Diencephalon (tissue), 1 donor: ENCODE measurements around the gene SPNS3. TPM values are rescaled to one million over a fixed set of nuclear protein-coding genes. Genes with fewer than 3 reads are reported as not detected.

ENCODE experiments used
- total RNA-seq: library from RNA; depleted of rRNA; stranded (reverse); fragments of >200 nt; gene quantifications from one replicate; pipeline ENCODE4 v1.2.3, GENCODE V29; 2014

Gene SPNS3, protein sequence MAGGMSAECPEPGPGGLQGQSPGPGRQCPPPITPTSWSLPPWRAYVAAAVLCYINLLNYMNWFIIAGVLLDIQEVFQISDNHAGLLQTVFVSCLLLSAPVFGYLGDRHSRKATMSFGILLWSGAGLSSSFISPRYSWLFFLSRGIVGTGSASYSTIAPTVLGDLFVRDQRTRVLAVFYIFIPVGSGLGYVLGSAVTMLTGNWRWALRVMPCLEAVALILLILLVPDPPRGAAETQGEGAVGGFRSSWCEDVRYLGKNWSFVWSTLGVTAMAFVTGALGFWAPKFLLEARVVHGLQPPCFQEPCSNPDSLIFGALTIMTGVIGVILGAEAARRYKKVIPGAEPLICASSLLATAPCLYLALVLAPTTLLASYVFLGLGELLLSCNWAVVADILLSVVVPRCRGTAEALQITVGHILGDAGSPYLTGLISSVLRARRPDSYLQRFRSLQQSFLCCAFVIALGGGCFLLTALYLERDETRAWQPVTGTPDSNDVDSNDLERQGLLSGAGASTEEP
- 1.4 TPM for total RNA-seq

GRCh38 chr17:4433515-4434031, at the start of gene SPNS3:
TSS of gene SPNS3 (plus strand) at chr17:4433940. CDS start at chr17:4433968, 28 bp downstream.

DNA sequence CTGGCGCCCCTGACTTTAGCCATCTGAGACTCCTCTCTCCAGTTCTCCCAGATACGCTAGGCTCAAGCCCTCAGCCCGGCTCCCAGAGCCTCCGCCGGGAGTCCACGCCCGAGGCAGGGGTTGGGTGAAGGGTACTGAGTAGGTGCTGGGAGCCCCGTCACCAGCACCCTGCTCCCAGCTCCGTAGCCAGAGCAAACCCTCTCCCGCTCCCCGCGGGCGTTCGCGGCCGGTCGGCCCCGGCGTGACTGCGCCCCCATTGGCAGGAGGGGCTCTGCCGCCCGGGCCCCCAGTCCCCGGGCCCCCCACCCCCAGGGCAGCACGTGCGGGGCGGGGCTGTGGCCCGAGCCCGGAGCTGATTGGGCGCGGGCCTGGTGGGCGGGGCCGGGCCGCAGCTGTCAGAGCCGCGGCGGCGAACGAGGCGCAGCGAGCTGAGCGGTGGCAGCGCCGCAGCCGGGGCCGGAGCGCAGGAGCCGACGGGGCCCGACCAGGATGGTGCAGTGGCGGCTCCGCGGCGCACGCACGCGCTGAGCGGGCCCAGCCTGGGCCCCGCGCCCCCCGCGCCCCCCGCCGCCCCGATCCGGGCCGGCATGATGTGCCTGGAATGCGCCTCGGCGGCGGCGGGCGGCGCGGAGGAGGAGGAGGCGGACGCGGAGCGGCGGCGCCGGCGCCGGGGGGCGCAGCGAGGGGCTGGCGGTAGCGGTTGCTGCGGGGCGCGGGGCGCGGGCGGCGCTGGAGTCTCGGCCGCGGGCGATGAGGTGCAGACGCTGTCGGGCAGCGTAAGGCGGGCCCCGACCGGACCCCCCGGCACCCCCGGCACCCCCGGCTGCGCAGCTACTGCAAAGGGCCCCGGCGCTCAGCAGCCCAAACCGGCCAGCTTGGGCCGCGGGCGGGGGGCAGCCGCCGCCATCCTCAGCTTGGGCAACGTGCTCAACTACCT, 65.0 kb downstream of the SPNS3 start, which contains the start of gene SPNS2:
Gene SPNS2, plus strand, starts transcription at position 421 of the 937 bp plus-strand sequence. Its CDS starts 167 bp downstream, at position 588.

Other genes starting within 250 kb of the SPNS3 start
- gene ANKFY1, start 170.0 kb upstream of the SPNS3 start, total RNA-seq: 54.7 TPM
- 40.4 TPM for gene UBE2G1, start 67.3 kb upstream of the SPNS3 start, total RNA-seq
- 16.6 TPM for gene SPNS2, start 64.9 kb downstream of the SPNS3 start, total RNA-seq
- gene MYBBP1A, start 121.4 kb downstream of the SPNS3 start, total RNA-seq: 39.0 TPM
- not detected for gene GGT6, start 126.6 kb downstream of the SPNS3 start, total RNA-seq
- 5.8 TPM for gene SMTNL2, start 150.6 kb downstream of the SPNS3 start, total RNA-seq
- not detected for gene ALOX15, start 207.7 kb downstream of the SPNS3 start, total RNA-seq